ENCODE measurements around the gene KRTAP3-2. TPM values are rescaled to one million over a fixed set of nuclear protein-coding genes. Genes with fewer than 3 reads are reported as not detected.
A peak's percentile ranks its signal among the peaks of the same experiment; 100 is the strongest.

The KRTAP3-2 gene
- total RNA-seq, 1 donor from 2014 or later: not detected

DNA sequence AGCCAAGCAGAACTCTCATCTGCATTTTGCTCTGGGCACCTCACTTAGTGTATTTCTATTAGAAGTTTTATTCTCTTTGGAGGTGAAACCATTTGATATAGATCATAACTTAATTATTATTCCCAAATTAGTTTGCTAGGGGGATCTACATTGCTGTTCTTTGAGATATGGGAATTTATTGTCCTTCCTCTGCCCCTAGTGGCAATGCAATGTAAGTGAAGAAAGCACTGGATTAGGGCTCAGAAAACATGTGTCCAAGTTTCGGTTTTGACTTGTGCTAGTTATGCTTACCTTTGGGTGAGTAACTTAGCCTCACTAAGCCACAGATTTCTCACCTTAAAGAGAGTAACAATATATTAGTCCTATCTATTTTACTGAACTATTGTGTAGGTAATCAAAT, 35.9 kb downstream of the KRTAP3-2 start:
- peak; percentile 19 to 20 for DNase-seq (ENCODE audit: low read depth in 2 of 2)

DNA sequence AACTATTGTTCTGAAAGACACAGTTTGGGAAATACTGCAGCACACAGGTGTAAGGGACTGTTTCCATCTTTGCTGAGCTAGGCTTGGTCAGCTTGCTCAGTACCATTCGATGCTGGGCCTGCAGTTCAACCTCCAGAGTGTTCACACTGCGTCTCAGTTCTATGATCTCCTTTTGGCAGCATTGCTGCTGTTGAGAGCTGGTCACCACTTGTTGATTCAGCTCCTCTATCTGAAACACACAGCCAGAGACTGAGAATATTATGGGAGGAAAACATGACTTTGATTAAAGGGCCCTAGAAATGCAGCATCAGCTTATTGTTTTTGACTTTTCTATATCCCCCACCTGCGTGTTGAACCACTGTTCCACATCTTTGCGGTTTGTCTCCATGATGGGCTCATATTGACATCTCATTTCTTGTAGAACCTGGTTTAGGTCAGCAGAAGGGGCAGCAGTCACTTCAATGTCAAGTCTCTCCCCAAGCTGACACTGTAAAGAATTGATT, 37.6 kb downstream of the KRTAP3-2 start:
- DNase-seq (ENCODE audit: low read depth in 2 of 2): no peak

DNA sequence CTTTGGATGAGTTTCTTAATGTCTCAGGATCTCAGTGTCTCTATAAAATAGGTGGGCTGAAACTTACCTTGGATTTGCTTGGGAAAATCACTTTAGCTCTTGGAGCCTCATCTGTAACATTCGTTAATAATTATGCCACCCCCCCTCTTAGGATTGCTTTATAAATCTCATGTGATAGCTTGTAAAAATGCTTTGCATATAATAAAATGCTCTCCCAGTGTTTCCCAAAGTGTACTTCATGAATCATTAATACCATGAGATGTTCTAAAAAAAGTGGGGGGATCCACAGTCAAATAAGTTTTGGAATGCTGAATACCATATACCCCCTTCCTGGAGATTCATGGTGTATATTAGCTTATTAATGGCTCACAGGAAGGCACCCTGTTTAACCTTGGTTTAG, 38.1 kb downstream of the KRTAP3-2 start:
- no peak for DNase-seq (ENCODE audit: low read depth in 2 of 2)

DNA sequence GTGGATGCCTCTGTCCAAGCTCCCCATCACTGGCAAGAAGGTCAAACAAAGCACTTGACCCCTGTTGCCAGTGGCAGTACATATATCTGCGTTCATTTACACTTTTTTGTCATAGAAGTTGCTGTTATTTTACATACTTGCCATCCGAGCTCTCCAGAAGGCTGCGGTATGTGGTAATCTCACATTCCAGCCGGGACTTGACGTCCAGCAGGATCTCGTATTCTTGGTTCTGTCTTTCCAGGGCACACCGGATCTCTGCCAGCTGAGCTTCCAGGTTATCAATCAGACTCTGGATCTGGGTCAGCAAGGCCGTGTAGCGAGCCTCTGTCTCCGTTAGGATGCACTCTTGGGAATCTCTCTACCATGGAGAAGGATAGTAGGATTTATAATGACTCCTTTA, 39.6 kb downstream of the KRTAP3-2 start:
- no peak for DNase-seq (ENCODE audit: low read depth in 2 of 2)

DNA sequence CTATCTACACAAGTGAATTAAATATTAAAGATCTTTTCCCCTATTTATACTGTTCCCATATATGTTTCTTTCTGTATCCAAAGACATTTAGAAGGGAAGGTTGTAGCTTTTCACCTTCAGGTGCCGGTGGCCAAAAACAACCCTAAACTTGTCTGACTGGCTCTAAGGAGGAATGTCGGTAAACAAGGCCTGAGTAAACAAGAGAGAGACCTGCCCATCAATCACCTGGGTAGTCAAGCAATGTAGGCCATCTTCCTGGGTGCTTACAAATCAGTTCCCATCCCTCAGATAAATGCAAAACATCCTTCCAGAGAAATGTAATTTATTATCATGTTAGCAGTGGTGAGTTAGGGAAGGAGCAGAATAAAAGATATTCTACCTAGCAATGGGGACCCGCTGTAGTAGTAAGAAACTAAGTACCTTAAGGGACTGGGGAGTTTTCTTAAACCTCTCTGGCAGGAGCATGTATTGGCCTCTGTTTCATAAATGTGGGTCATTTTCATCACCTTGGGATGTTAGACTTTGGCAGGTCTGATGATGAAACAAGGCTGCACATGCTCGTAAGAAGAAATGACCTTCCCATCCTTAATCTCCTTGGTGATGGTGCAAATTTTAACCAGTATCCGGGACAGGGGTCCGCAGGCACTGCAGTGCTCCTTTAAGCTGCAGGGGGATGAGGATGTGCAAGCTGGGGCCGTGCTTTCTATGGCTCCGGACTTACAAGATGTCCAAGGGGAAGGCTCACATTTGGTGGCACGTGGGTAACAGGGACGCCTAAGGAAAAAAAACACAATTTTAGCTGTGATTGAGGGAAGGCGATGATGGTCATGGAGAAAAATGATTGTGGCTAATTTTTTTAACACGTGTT, 41.4 kb downstream of the KRTAP3-2 start:
- DNase-seq (ENCODE audit: low read depth in 2 of 2): no peak

DNA sequence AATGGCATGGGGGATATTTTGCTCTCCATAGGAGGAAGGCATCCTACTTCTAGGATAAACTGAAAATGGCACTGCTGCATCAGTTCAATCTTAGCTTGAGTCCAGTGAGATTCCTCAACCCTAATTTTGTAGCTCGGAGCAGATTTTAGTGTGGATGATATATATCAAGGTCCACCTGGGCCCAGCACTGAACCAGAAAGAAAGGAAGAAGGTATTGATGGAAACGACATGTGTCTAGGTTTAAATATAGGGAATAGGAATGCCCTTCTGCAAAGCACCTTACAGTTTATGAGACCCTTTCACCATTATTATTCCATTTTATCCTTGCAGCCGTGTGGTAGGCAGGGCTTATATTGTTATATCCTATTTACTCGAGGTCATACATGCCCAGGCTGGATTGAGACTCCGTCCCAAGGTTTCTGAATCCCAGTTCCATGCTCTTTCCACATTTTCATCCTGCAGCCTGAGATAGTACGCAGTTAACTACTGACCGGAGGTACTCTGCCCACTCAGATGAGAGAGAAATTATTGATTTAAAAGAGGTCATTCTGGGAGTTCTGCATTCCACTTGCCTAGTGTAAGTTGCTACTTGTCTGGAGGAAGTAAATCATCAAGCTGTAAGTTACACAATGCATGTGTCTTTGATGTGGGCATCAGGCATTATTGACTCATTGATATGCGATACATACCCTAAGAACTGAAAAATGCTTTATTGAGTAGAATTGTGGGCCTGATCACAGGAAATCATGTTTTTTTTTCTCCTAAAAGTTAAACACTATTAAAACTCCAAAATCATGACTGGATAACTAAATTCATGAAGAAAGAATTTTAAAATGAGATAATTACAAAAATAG, 43.1 kb downstream of the KRTAP3-2 start:
- no peak for DNase-seq (ENCODE audit: low read depth in 2 of 2)

DNA sequence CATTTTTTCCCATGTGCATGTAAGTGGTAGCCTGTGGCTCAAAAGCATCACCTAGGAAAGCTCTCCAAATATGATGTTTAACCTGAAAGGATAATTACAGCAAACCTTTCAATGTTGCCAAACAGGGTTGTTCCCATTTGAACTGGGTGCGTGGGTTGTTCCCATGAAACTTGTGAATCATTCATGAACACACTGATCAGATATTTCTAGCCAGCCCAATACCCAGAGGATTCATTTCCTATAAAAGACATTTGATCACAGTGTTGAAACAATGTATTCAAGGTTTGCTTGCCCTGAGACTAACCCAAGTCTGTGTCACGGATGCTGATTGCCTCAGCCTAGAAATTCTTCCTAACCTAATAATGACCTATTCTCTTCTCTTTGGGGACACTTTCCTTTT, 45.8 kb downstream of the KRTAP3-2 start:
- DNase-seq (ENCODE audit: low read depth in 2 of 2): no peak

DNA sequence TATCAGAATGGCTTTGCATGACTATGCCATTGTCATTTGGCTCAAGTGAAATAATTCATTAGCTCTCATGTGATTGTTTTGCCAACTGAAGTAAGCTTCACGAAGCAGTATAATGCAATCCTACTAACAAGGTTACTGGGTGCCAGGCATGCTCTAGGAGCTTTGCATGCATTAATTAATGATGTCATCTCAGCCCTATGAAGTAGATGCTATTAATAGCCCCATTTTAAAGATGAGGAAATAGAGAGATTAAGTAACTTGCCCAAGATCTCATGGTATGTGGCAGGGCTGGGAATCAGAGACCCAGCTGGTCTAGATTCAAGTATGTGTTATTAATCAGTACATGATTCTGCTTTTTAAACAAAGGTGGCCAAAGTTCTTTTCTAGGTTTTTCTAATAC, 47.0 kb downstream of the KRTAP3-2 start:
- DNase-seq (ENCODE audit: low read depth in 2 of 2): no peak

DNA sequence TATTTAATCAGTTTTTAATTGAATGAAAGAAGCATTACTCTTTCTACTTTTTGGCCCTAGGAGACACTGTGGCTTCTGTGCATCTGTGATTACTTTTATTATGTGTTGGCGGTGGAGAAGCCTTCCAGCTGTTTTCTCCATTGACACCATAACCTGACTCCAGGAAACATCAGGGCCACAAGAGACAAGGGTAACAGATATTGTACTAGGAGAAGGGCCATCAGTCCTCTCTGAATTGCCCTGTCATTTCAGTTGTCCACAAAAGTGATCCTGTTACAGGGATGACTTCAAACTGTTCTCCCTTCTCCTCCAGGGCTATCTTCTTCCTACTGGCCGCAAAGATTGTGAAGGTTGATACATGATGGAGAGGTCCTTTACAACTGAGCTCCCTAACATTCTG, 47.6 kb downstream of the KRTAP3-2 start:
- DNase-seq (ENCODE audit: low read depth in 2 of 2): no peak

DNA sequence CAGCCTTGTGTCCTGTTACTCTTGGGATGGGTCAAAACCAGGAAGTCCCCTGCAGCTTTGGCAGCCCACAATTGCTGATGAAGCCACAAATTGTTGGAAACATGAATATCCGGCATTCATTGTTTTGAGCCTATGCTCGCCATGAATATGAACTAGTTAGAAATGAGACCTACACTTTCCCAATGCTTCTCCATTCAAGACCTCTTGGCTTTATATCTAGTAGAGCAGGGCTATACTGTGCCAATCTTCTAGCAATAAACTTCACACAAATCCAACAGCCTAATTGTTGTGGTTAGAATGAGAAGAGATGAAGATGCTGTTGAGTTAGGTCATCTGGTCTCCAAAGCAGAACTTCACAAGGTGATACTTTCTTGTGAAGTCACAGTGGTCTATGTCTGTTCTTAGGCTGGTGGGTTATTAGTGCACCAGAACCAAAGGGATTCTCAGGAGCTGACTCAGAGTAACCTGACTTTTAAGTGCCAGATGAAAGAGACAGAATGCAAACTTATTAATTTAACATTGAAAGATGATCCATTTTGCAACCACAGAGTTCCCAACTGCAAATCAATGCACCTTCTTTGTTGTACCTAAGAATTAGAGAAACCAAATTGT, 48.6 kb downstream of the KRTAP3-2 start:
- DNase-seq (ENCODE audit: low read depth in 2 of 2): no peak

DNA sequence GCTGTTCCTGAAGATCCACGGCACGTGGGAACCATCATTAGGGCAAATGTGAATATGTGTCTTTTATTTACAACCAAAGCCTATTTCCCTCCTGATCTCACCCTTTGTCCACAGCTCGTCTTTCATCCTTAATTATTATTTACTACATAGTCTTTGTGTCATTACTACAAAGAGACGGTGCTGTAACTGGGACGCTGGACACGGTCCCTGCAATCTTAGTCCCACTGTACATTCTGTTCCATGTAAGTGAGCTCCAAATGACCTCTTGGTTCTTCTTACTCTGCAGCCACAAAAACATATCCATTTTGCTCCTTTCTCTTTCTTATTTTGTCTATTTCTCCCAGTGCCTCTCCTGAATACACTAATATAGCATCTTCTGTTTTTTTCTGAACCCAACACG, 49.5 kb downstream of the KRTAP3-2 start:
- no peak for DNase-seq (ENCODE audit: low read depth in 2 of 2)

DNA sequence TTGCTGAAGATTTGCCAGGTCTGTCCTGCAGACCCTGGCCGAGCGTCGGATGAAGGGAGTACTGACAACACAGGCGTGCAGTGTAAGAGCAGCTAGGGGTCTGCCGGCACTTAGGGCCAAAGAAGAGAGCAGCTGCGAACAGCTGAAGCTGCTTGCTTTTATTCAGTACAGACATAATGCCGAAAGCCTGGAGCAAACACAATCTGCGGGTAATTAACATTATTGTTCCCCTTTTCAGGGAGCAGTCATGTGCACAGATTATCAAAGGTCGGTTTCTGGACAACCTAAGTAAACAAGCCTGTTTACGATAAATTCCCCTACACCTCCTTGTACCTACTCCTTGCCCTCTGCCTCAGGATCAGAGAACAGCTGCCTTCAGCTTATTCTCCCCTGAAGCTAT, 50.3 kb downstream of the KRTAP3-2 start:
- DNase-seq (ENCODE audit: low read depth in 2 of 2): no peak

Other genes with a start within 250 kb of the KRTAP3-2 start
- not detected in 2 replicates for gene KRT25, start 244.6 kb downstream of the KRTAP3-2 start, total RNA-seq
- not detected in 2 replicates for gene KRT26, start 227.7 kb downstream of the KRTAP3-2 start, total RNA-seq
- gene KRT27, start 217.4 kb downstream of the KRTAP3-2 start, total RNA-seq: not detected in 2 replicates
- not detected in 2 replicates for gene KRT28, start 199.9 kb downstream of the KRTAP3-2 start, total RNA-seq
- 1.9 and 2.3 TPM in 2 replicates for gene KRT10, start 177.3 kb downstream of the KRTAP3-2 start, total RNA-seq
- not detected in 2 replicates for gene KRT12, start 132.7 kb downstream of the KRTAP3-2 start, total RNA-seq
- not detected in 2 replicates for gene KRT20, start 114.7 kb downstream of the KRTAP3-2 start, total RNA-seq
- gene KRT23, start 62.3 kb downstream of the KRTAP3-2 start, total RNA-seq: 2.1 TPM in 1 of 2 replicates, not detected in the other
- not detected in 2 replicates for gene KRT39, start 33.0 kb downstream of the KRTAP3-2 start, total RNA-seq
- not detected in 2 replicates for gene KRT40, start 15.6 kb downstream of the KRTAP3-2 start, total RNA-seq
- not detected in 2 replicates for gene KRTAP3-3, start 5.7 kb downstream of the KRTAP3-2 start, total RNA-seq
- gene KRTAP3-1, start 9.2 kb upstream of the KRTAP3-2 start, total RNA-seq: not detected in 2 replicates
- gene KRTAP1-5, start 27.3 kb upstream of the KRTAP3-2 start, total RNA-seq: not detected in 2 replicates
- gene KRTAP1-4, start 30.3 kb upstream of the KRTAP3-2 start, total RNA-seq: not detected in 2 replicates
- gene KRTAP1-3, start 35.0 kb upstream of the KRTAP3-2 start, total RNA-seq: not detected in 2 replicates
- not detected in 2 replicates for gene KRTAP1-1, start 41.5 kb upstream of the KRTAP3-2 start, total RNA-seq
- not detected in 2 replicates for gene KRTAP2-1, start 47.4 kb upstream of the KRTAP3-2 start, total RNA-seq
- not detected in 2 replicates for gene KRTAP2-2, start 55.3 kb upstream of the KRTAP3-2 start, total RNA-seq
- gene KRTAP2-3, start 60.2 kb upstream of the KRTAP3-2 start, total RNA-seq: not detected in 2 replicates
- gene KRTAP2-4, start 66.0 kb upstream of the KRTAP3-2 start, total RNA-seq: not detected in 2 replicates
- gene KRTAP4-7, start 84.2 kb upstream of the KRTAP3-2 start, total RNA-seq: not detected in 2 replicates
- gene KRTAP4-8, start 98.2 kb upstream of the KRTAP3-2 start, total RNA-seq: not detected in 2 replicates
- gene KRTAP4-16, start 102.3 kb upstream of the KRTAP3-2 start, total RNA-seq: not detected in 2 replicates
- not detected in 2 replicates for gene KRTAP4-9, start 105.5 kb upstream of the KRTAP3-2 start, total RNA-seq
- not detected in 2 replicates for gene KRTAP4-11, start 118.5 kb upstream of the KRTAP3-2 start, total RNA-seq
- not detected in 2 replicates for gene KRTAP4-12, start 124.3 kb upstream of the KRTAP3-2 start, total RNA-seq
- gene KRTAP4-6, start 140.6 kb upstream of the KRTAP3-2 start, total RNA-seq: not detected in 2 replicates
- not detected in 2 replicates for gene KRTAP4-5, start 149.9 kb upstream of the KRTAP3-2 start, total RNA-seq
- not detected in 2 replicates for gene KRTAP4-4, start 160.8 kb upstream of the KRTAP3-2 start, total RNA-seq
- gene KRTAP4-3, start 168.3 kb upstream of the KRTAP3-2 start, total RNA-seq: not detected in 2 replicates
- not detected in 2 replicates for gene KRTAP4-2, start 178.3 kb upstream of the KRTAP3-2 start, total RNA-seq
- gene KRTAP4-1, start 185.0 kb upstream of the KRTAP3-2 start, total RNA-seq: not detected in 2 replicates
- gene KRTAP9-1, start 190.0 kb upstream of the KRTAP3-2 start, total RNA-seq: not detected in 2 replicates
- not detected in 2 replicates for gene KRTAP9-2, start 226.7 kb upstream of the KRTAP3-2 start, total RNA-seq
- gene KRTAP9-3, start 232.5 kb upstream of the KRTAP3-2 start, total RNA-seq: not detected in 2 replicates
- gene KRTAP9-8, start 238.1 kb upstream of the KRTAP3-2 start, total RNA-seq: not detected in 2 replicates
- gene KRTAP9-4, start 249.8 kb upstream of the KRTAP3-2 start, total RNA-seq: not detected in 2 replicates